GM19372 (cell line): Measurements from ENCODE around the gene FAM133A.

ENCODE experiments used
- ATAC-seq: cut with Tn5 transposase; IDR thresholded peaks from one replicate; pipeline ENCODE4 v1.9.1; 2021; ENCODE audit warnings: mild to moderate bottlenecking, low read depth, moderate library complexity; ENCODE audit not compliant: unreplicated experiment

FAM133A gene

DNA sequence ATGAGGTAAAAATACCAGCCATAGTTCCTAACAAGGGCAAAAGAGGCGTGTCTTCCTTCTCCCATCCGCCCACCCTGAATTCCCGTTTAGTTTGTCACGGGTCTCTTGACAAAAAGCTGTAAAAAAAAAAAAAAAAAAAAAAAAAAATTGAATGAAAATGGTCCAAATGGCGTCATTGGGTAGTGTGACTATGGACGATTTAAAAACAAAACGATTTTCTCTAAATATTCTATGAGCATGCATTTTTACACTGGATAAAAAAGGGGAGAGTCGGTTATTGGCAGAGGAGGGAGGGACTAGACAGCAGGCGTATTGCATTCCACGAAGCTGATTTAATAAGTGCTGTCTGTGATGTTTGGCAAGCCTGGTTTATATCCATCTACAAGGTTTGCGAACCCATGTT, at the start of gene FAM133A:
TSS of gene FAM133A (plus strand) at position 338 of the 403 bp plus-strand sequence. CDS start 35,214 bp downstream, outside the sequence.
- peak; percentile 12 for ATAC-seq

DNA sequence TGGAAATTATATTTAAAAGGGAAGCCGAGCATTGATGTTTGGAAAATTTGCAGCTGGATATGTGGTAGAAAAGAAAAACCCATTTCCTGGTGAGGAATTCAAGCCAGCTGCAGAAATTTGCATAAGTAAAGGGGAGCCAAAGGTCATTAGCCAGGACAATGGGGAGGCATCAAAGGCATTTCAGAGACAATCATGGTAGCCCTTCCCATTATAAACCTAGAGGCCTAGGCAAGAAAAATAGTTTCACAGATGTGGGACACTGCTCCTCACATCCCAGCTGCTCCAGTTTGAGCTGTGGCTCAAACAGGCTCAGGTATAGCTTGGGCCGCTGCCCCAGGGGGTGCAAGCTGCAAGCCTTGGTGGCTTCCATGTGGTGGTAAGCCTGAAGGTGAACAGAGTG, 36.4 kb upstream of the FAM133A start:
- ATAC-seq: no peak

DNA sequence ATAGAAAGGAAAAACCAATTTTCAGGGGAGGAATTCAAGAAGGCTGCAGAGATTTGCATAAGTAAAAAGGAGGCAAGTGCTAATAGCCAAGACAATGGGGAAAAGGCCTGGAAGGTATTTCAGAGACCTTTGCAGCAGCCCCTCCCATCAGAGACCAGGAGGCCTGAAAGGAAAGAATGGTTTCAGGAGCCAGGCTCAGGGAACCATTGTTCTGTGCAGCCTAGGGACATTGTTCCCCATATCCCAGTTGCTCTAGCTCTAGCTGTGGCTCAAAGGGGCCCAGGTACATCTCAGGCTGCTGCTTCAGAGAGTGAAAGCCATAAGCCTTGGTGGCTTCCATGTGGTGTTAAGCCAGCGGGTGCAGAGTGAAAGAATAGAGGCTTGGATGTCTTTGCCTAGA, 24.6 kb upstream of the FAM133A start:
- ATAC-seq: no peak

DNA sequence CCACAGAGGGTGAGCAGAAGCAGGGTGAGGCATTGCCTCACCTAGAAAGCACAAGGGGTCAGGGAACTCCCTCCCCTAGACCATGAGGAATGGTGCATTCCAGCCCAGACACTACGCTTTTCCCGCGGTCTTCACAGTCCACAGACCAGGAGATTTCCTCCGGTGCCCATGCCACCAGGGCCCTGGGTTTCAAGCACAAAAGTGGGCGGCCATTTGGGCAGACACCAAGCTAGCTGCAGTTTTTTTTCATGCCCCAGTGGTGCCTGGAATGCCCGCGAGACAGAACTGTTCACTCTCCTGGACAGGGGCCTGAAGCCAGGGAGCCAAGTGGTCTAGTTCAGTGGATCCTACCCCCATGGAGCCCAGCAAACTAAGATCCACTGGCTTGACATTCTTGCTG, 13.4 kb upstream of the FAM133A start:
- no peak for ATAC-seq

DNA sequence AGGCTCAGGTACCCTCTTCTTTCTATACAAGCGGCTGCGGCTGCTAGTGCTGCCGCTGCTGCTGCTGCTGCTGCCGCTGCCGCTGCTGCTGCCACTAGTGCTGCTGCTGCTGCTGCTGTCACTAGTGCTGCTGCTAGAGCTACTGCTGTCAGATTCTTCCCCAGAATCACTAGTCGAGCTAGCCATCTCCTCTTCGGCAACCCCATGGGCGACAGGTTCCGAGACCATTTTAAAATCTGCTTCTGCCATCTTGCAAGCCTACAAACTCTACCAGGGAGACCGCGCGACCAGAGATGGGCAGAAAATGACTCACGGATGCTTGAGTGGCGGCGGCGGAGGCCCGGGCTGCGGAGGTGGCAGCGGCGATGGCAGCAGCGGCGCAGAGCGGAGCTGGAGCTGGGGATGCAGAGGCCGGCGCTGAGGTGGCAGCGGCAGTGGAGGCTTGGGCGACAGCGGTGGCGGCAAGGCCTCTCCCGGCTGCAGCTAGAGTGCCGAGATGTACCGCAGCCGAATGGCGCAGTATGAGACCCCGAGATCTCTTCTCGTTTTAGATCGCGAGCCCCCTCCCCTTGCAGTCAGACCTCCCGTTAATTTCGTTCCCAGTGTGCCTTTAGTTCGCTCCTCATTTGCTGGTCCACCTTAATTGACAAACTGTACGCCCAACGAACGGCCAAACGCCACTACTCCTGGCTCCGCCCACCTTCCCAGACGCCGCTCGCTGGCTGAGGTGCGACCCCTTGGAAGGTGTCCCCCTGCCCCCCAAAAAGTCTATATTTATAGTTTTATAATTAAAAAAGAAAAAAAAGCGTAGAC, 744 bp upstream of the FAM133A start, which contains the start of gene NAP1L3:
TSS of gene NAP1L3 (minus strand) at position 523 of the 813 bp plus-strand sequence. CDS start at position 249, 274 bp downstream.
- ATAC-seq: peak; percentile 79

DNA sequence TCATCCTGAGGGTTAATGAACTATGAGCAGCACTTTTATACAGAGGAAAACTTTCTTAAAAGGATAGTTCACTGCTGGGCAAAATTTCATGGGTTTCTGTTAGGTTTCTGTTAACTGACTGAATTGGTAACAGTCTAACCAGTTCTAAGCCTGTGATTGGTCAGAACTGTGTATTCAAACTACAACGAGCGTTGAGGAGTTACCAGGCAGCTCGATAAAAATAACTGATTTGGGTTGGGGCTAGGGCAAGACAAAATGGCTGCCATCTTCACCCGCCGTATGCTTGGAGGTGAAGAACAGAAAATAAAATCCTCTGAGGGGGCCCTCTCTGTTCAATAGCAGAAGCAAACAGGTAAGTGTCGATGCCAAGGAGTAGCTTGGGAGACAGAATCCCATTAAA, 22.0 kb downstream of the FAM133A start:
- no peak for ATAC-seq

DNA sequence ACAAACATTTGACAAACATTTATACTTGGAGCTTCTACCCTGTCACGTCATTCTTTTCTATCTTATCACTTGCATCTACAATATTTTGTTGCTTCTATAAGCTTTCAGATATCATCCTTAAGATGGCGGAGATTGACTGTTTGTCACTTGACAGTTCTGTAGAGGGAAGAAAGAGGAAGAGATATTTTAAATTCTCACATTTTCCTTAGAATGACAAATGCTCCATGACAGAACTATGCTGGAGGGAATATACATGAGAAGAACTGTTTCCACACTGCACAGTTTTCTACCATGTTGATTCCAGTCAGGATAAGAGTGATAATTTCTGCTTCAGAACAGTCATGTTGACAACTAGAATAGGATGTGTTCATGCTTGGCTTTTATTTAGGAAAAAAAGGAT, 29.7 kb downstream of the FAM133A start:
- ATAC-seq: no peak

DNA sequence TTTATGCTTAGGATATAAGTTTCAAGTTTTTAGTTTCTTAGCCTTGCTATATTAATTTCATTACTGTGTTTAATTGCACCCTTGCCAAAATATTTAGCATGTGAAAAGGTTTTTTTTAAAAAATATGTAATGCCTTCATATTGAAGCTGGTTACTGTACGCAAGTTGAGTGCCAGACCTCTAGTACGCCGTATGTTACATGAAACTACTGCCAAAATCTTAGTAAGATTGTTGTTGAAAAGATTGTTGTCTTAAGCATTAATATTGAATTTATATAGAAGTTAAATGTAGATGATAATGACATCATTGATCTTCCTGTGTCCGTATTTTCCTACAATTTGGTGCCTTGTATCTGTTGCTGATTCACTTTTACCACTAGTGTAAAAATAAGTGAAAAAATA, 37.1 kb downstream of the FAM133A start:
- ATAC-seq: no peak

DNA sequence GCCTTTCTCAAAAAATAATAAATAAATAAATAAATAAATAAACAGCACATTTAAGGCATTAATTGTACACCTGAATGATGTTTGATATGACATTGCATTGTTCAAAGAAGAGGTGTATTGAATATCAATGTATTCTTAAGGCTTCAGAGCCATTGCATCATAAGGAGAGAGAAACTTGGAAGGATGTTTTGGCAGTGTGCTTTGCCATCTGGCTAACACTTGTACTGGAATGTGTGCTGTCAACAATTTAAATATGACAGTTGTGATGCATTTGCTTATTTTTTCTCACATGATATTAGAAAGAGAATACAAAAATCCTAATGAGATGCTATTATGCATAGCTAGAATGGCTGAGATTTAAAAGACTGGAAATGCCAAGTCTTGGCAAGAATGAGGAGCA, 67.8 kb downstream of the FAM133A start:
- ATAC-seq: no peak

DNA sequence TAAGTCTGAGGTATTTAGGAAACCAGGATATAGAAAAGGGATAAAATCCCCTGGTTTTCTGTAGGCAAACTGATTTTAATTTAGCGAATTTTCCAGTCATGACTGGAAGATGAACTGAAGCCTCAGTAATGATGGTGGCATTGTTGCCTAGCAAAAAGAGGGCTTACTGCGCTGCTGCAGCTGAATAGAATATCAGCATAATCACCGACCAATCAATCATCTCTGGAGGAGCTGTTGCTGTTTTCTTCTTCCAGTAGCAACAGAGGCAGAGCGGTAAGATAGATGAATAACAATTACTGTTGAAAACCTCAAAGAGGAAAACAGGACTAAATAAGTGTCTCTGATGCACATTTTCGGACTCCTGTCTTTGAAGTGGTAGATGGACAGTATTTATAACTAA, 86.2 kb downstream of the FAM133A start:
- no peak for ATAC-seq
